ENCODE measurements around the gene ELP2. TPM values are rescaled to one million over a fixed set of nuclear protein-coding genes. Genes with fewer than 3 reads are reported as not detected.

Gene ELP2
- total RNA-seq, 1 experiment from 2014 or later, result 47.3 TPM

DNA sequence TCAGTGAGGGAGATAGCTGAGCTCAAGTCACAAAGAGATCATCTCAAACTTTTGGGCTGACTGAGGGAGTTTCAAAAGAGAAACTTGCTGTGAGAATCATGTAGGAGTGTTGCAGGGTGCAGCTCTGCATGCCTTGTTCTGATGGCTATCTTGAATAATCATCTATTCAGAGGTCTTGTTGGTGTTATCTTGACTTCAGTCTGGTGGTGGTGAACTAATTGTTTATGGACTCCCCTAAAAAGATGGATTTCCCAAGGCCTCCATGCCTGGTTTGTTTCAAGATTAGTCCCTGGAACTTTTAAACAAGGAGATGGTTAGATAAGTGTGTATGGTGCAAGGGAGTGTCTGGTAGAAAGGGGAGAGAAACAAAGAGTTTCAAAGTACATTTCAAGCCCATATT is 30.4 kb upstream of the ELP2 start:
- H3K4me1 ChIP-seq (ENCODE audit: insufficient read depth, low read length), result no peaks in the 10 kb centered on the region
- ATAC-seq, result no peak
- no peaks in the 10 kb centered on the region for H3K79me2 ChIP-seq (ENCODE audit: low read length)
- H3K27ac ChIP-seq (ENCODE audit: low read length), result no peak overlapping the region
- no peaks in the 10 kb centered on the region for H3K36me3 ChIP-seq (ENCODE audit: low read depth, low read length)
- BruUV-seq (replicated peaks), result no TSS peak
- no peak overlapping the region for H2AFZ ChIP-seq (ENCODE audit: low read length)
- CTCF ChIA-PET, result no interaction called here
- H3K9me3 ChIP-seq (ENCODE audit: low read length), result no peaks in the 10 kb centered on the region
- H3K9me2 ChIP-seq (replicated peaks; ENCODE audit: low read length), result no peaks in the 10 kb centered on the region
- no peaks in the 10 kb centered on the region for H3F3A ChIP-seq (ENCODE audit: low read length, unreplicated experiment)
- POLR2A ChIA-PET (ENCODE audit: unreplicated experiment), result no interaction called here
- intact Hi-C loops (cut with micrococcal nuclease), result loop anchor here (10.0 kb wide), 1 partner anchor 315 kb away; no protein-coding TSS in a partner anchor
- DNase-seq, result no peak
- no peaks in the 10 kb centered on the region for H3K27me3 ChIP-seq (ENCODE audit: low read length)
- no peak overlapping the region for H3K4me2 ChIP-seq (ENCODE audit: low read length)
- TF ChIP-seq, protein P1, sequence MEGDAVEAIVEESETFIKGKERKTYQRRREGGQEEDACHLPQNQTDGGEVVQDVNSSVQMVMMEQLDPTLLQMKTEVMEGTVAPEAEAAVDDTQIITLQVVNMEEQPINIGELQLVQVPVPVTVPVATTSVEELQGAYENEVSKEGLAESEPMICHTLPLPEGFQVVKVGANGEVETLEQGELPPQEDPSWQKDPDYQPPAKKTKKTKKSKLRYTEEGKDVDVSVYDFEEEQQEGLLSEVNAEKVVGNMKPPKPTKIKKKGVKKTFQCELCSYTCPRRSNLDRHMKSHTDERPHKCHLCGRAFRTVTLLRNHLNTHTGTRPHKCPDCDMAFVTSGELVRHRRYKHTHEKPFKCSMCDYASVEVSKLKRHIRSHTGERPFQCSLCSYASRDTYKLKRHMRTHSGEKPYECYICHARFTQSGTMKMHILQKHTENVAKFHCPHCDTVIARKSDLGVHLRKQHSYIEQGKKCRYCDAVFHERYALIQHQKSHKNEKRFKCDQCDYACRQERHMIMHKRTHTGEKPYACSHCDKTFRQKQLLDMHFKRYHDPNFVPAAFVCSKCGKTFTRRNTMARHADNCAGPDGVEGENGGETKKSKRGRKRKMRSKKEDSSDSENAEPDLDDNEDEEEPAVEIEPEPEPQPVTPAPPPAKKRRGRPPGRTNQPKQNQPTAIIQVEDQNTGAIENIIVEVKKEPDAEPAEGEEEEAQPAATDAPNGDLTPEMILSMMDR (conservative IDR thresholded peaks at IDR 0.05; ENCODE audit: low read depth, low read length), result no peak
- no peak for TF ChIP-seq EZH2phosphoT487 (IDR thresholded peaks at IDR 0.05; ENCODE audit: borderline replicate concordance, low read length)
- TF ChIP-seq EZH2 (IDR thresholded peaks at IDR 0.05; ENCODE audit: low read length, unreplicated experiment), result no peak
- no peaks in the 10 kb centered on the region for H4K20me1 ChIP-seq (ENCODE audit: low read length)
- no peak overlapping the region for H3K4me3 ChIP-seq (ENCODE audit: low read length)
- no peak overlapping the region for H3K9ac ChIP-seq (ENCODE audit: low read length)

DNA sequence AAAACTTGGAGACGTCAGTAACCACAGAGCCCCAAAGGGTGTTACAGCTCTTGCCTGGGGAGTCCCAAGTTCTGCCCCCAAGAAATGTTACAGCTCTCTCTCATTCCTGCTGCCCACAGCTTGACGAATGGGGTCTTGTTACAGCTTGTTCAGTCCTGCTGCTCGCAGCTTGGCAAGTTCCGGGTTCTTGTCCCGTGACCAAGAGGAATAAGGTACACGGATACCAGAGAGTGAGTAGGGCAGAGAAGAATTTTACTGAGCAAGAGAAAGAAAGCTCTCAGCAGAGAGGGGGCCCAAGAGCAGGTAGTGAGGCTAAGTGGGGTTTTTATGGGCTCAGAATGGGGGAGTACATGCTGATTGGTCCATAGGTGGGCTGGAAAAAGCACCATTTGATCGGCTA is 27.8 kb upstream of the ELP2 start:
- ChIA-PET CTCF (no interaction called here), POLR2A (ENCODE audit: unreplicated experiment) (no interaction called here)
- H3K9me3 ChIP-seq (ENCODE audit: low read length), result no peaks in the 10 kb centered on the region
- no peak overlapping the region for H3K27ac ChIP-seq (ENCODE audit: low read length)
- DNase-seq (no peak), ATAC-seq (no peak)
- no peak overlapping the region for H3K9ac ChIP-seq (ENCODE audit: low read length)
- H3K4me1 ChIP-seq (ENCODE audit: insufficient read depth, low read length), result no peaks in the 10 kb centered on the region
- H3K4me2 ChIP-seq (ENCODE audit: low read length), result no peak overlapping the region
- H3F3A ChIP-seq (ENCODE audit: low read length, unreplicated experiment), result no peaks in the 10 kb centered on the region
- no peaks in the 10 kb centered on the region for H3K79me2 ChIP-seq (ENCODE audit: low read length)
- no peaks in the 10 kb centered on the region for H4K20me1 ChIP-seq (ENCODE audit: low read length)
- no peak overlapping the region for H2AFZ ChIP-seq (ENCODE audit: low read length)
- H3K27me3 ChIP-seq (ENCODE audit: low read length), result no peaks in the 10 kb centered on the region
- H3K9me2 ChIP-seq (replicated peaks; ENCODE audit: low read length), result no peaks in the 10 kb centered on the region
- no peak overlapping the region for H3K4me3 ChIP-seq (ENCODE audit: low read length)
- no peak for TF ChIP-seq EZH2phosphoT487 (IDR thresholded peaks at IDR 0.05; ENCODE audit: borderline replicate concordance, low read length)
- TF ChIP-seq, protein P1 (conservative IDR thresholded peaks at IDR 0.05; ENCODE audit: low read depth, low read length), result no peak
- TF ChIP-seq EZH2 (IDR thresholded peaks at IDR 0.05; ENCODE audit: low read length, unreplicated experiment), result no peak
- no peaks in the 10 kb centered on the region for H3K36me3 ChIP-seq (ENCODE audit: low read depth, low read length)
- intact Hi-C loops (cut with micrococcal nuclease), result no loop called here
- BruUV-seq (replicated peaks), result no TSS peak

DNA sequence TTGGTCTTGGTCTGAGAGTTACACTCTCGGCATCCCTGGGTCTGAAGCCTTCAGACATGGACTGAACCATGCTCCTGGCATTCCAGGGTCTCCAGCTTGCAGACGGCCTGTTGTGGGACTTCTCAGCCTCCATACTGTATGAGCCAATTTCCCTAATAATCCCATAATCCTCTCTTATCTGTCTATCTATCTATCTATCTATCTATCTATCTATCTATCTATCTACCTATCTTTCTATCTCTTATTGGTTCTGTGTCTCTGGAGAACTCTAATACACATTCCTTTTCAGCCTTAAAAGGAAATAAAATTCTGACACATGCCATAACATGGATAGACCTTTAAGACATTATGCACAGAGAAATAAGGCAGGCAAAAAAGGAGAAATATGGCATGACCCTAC is 24.9 kb upstream of the ELP2 start:
- CTCF ChIA-PET, result no interaction called here
- peaks cover 14% of the 10 kb centered on the region for H3K4me1 ChIP-seq (ENCODE audit: insufficient read depth, low read length)
- H3K27me3 ChIP-seq (ENCODE audit: low read length), result no peaks in the 10 kb centered on the region
- TF ChIP-seq EZH2 (IDR thresholded peaks at IDR 0.05; ENCODE audit: low read length, unreplicated experiment) (no peak), EZH2phosphoT487 (IDR thresholded peaks at IDR 0.05; ENCODE audit: borderline replicate concordance, low read length) (no peak)
- TF ChIP-seq, protein P1 (conservative IDR thresholded peaks at IDR 0.05; ENCODE audit: low read depth, low read length), result no peak
- H3K9me3 ChIP-seq (ENCODE audit: low read length), result no peaks in the 10 kb centered on the region
- H3K27ac ChIP-seq (ENCODE audit: low read length), result no peak overlapping the region
- H3K9ac ChIP-seq (ENCODE audit: low read length), result no peak overlapping the region
- no peaks in the 10 kb centered on the region for H3K79me2 ChIP-seq (ENCODE audit: low read length)
- ATAC-seq (no peak), DNase-seq (no peak)
- no peaks in the 10 kb centered on the region for H3K9me2 ChIP-seq (replicated peaks; ENCODE audit: low read length)
- POLR2A ChIA-PET (ENCODE audit: unreplicated experiment), result no interaction called here
- H3F3A ChIP-seq (ENCODE audit: low read length, unreplicated experiment), result no peaks in the 10 kb centered on the region
- no TSS peak for BruUV-seq (replicated peaks)
- H2AFZ ChIP-seq (ENCODE audit: low read length), result no peak overlapping the region
- intact Hi-C loops (cut with micrococcal nuclease), result no loop called here
- H3K36me3 ChIP-seq (ENCODE audit: low read depth, low read length), result no peaks in the 10 kb centered on the region
- no peak overlapping the region for H3K4me3 ChIP-seq (ENCODE audit: low read length)
- H4K20me1 ChIP-seq (ENCODE audit: low read length), result no peaks in the 10 kb centered on the region
- no peak overlapping the region for H3K4me2 ChIP-seq (ENCODE audit: low read length)
